A673 (cell line): ENCODE results near the gene TMEM106C. TPM values are rescaled to one million over a fixed set of nuclear protein-coding genes. Genes with fewer than 3 reads are reported as not detected.

Experiments used
- BruUV-seq: library from RNA; stranded (reverse); fragments of 400-500 nt; replicated peaks from 2 replicates; lab custom pipeline; 2021; lab: Mats Ljungman, UMichigan
- CTCF ChIA-PET: fragments of 300-600 bp; sonication (Branson Sonifier 250); formaldehyde crosslinking; loops from one replicate; lab custom pipeline; 2022; ENCODE audit warnings: antibody characterized with exemption; lab: Charles Lee
- POLR2A ChIA-PET: fragments of 300-600 bp; sonication (Branson Sonifier 250); formaldehyde crosslinking; loops from one replicate; lab custom pipeline; 2022; ENCODE audit warnings: antibody characterized with exemption; ENCODE audit not compliant: low non-redundant PET; lab: Charles Lee
- DNase-seq: peaks from one replicate; pipeline ENCODE4 v3.0.0-alpha.2; 2015; ENCODE audit warnings: low spot score
- H3K27ac ChIP-seq: fragments of 200-600 bp; sonication (generic); 2 replicates; pipeline ENCODE4 v1.5.1; 2016; ENCODE audit warnings: mixed run types, low read depth, mild to moderate bottlenecking, mixed read lengths, antibody characterized with exemption, low read length; ENCODE audit not compliant: poor library complexity, severe bottlenecking
- H3K27me3 ChIP-seq: fragments of 200-600 bp; sonication (generic); replicated peaks from 2 replicates; pipeline ENCODE4 v1.6.1; 2017; ENCODE audit warnings: mixed run types, low read depth, mild to moderate bottlenecking, mixed read lengths, antibody characterized with exemption, low read length; ENCODE audit not compliant: insufficient read depth, poor library complexity
- H3K36me3 ChIP-seq: fragments of 200-600 bp; sonication (generic); 2 replicates; pipeline ENCODE4 v1.6.1; 2016; ENCODE audit warnings: mixed run types, mild to moderate bottlenecking, mixed read lengths, antibody characterized with exemption, low read length; ENCODE audit not compliant: insufficient read depth, poor library complexity, severe bottlenecking
- H3K4me1 ChIP-seq: fragments of 200-600 bp; sonication (generic); 2 replicates; pipeline ENCODE4 v1.6.1; 2017; ENCODE audit warnings: mixed run types, mild to moderate bottlenecking, mixed read lengths, antibody characterized with exemption, low read length; ENCODE audit not compliant: insufficient read depth, poor library complexity, severe bottlenecking
- H3K4me3 ChIP-seq: fragments of 200-600 bp; sonication (generic); 2 replicates; pipeline ENCODE4 v1.5.1; 2016; ENCODE audit warnings: low read depth, mixed run types, mild to moderate bottlenecking, mixed read lengths, low read length; ENCODE audit not compliant: poor library complexity, severe bottlenecking
- H3K9me3 ChIP-seq: fragments of 200-600 bp; sonication (generic); 2 replicates; pipeline ENCODE4 v1.6.1; 2016; ENCODE audit warnings: mixed run types, low read depth, mild to moderate bottlenecking, mixed read lengths, antibody characterized with exemption, low read length; ENCODE audit not compliant: poor library complexity, severe bottlenecking
- EZH2 ChIP-seq: fragments of 200-600 bp; sonication (generic); IDR thresholded peaks from 2 replicates; pipeline ENCODE4 v1.6.1; 2017; ENCODE audit warnings: borderline replicate concordance, low read depth, mild to moderate bottlenecking, mixed read lengths, antibody characterized with exemption, low read length; ENCODE audit not compliant: poor library complexity, severe bottlenecking
- intact Hi-C: fragments of 100-400 bp; cut with micrococcal nuclease; formaldehyde crosslinking; loops from one replicate; pipeline ENCODE4 v1.10.0; 2022; ENCODE audit not compliant: unreplicated experiment
- total RNA-seq: library from RNA; stranded (reverse); gene quantifications from 2 replicates; pipeline ENCODE4 v1.2.3, GENCODE V29; 2021
- TF ChIP-seq, protein P1 (sequence below): fragments of 300-800, 200-600 bp; sonication (generic); conservative IDR thresholded peaks from 2 replicates; pipeline ENCODE4 v1.5.1; 2017; ENCODE audit warnings: low read depth, mild to moderate bottlenecking, antibody characterized with exemption, low read length, moderate library complexity, mixed read lengths

TMEM106C gene
- total RNA-seq, 1 experiment from 2014 or later = 182 TPM

DNA sequence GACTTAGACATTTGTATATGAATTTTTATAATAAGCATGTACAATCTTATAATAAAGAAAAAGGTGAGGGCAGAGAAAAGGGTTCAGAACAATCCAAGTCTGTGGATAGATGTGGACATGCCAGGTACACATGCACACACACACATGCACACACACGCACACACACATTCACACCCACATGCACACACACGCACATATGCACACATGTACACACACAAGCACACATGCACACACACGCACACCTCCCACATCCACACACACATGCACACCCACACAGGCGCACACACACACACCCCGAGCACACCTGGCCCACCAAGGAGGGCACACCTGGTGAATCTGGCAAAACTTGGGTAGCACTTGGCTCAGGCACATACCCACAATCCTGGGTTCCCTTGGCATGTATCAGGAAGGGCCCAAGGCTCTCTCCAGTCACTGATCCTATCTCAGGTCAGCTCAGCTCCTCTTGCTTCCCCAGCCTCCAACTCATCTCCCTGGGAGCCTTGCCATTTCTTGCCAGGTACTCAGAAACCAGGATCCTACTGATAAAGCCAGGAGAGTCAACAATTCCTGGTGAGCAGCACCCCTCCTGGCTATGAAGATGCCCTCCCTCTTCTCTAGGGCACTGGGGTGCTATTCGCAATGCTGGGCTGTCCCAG is 18.6 kb upstream of the TMEM106C start:
- H3K9me3 ChIP-seq = no peaks in the 10 kb centered on the region
- POLR2A ChIA-PET = no interaction called here
- BruUV-seq = no TSS peak
- H3K36me3 ChIP-seq = no peaks in the 10 kb centered on the region
- no peaks in the 10 kb centered on the region for H3K27me3 ChIP-seq
- H3K4me1 ChIP-seq = no peaks in the 10 kb centered on the region
- H3K27ac ChIP-seq = no peak overlapping the region
- H3K4me3 ChIP-seq = no peak overlapping the region
- DNase-seq = no peak
- TF ChIP-seq EZH2 = no peak
- TF ChIP-seq, protein P1, sequence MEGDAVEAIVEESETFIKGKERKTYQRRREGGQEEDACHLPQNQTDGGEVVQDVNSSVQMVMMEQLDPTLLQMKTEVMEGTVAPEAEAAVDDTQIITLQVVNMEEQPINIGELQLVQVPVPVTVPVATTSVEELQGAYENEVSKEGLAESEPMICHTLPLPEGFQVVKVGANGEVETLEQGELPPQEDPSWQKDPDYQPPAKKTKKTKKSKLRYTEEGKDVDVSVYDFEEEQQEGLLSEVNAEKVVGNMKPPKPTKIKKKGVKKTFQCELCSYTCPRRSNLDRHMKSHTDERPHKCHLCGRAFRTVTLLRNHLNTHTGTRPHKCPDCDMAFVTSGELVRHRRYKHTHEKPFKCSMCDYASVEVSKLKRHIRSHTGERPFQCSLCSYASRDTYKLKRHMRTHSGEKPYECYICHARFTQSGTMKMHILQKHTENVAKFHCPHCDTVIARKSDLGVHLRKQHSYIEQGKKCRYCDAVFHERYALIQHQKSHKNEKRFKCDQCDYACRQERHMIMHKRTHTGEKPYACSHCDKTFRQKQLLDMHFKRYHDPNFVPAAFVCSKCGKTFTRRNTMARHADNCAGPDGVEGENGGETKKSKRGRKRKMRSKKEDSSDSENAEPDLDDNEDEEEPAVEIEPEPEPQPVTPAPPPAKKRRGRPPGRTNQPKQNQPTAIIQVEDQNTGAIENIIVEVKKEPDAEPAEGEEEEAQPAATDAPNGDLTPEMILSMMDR = no peak
- CTCF ChIA-PET = no interaction called here
- intact Hi-C loops = no loop called here

- BruUV-seq = no TSS peak
- Histone ChIP-seq H3K36me3 (no peaks in the 10 kb centered on the region), H3K27ac (no peak overlapping the region), H3K27me3 (no peaks in the 10 kb centered on the region), H3K9me3 (no peaks in the 10 kb centered on the region), H3K4me3 (no peak overlapping the region), H3K4me1 (no peaks in the 10 kb centered on the region)
- ChIA-PET CTCF (no interaction called here), POLR2A (no interaction called here)
- TF ChIP-seq, protein P1 = no peak
- no peak for TF ChIP-seq EZH2
- intact Hi-C loops = no loop called here
- no peak for DNase-seq
Measured at GRCh38 chr12:47945341-47945728, 18.1 kb upstream of the TMEM106C start.

DNA sequence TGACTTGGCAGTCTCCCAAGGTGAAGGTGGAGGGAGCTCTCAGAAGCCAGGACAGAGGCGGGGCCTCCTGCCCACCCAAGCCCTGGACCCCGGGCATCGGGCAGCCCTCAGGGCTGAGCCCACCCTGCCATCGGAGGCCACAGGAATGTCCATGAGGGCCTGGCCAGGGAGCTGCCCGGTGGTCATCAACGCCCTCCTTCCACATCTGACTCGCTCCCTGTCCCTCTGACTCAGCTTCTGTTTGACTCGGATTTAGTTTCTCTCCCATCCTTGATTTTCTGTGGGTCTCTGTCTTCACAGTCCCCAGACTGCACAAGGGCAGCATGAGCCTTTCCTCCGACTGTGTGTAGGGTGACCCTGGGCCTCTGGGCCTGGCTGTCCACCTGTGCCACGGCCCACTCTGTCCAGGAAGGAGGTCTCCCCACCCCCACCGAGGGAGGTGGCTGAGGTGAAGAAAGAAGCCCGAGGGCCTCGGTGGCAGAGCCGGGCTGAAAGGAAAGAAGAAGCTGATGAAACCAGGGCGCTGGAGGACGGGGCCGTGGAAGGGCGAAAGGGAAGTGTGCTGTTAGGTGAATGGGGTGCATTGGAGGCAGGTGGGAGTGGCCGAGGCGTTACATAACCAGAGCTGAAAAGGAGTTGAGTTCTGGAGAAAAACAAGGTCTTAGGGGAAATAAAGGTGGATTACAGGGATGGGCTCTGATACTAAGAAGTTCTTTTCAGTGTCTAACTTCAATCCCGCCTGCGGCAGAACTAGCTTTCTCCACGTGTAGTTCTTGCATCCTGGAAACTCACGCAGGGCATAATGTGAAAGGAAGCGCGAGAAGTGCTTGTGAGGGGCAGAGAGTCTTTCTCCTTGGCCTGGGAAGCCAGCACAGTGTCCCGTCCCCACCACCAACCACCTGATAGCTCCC is 16.7 kb upstream of the TMEM106C start:
- no peak for DNase-seq
- CTCF ChIA-PET = interaction anchor here (0.5 kb wide), 1 partner anchor 81 kb away, joined by 3 read pairs; no protein-coding TSS in a partner anchor
- no peaks in the 10 kb centered on the region for H3K4me1 ChIP-seq
- H3K4me3 ChIP-seq = no peak overlapping the region
- H3K36me3 ChIP-seq = no peaks in the 10 kb centered on the region
- no TSS peak for BruUV-seq
- intact Hi-C loops = no loop called here
- no peak overlapping the region for H3K27ac ChIP-seq
- POLR2A ChIA-PET = interaction anchor here (0.5 to 0.6 kb wide), 2 partner anchors 217 to 685 kb away, joined by 3 to 6 read pairs; no protein-coding TSS in a partner anchor
- H3K9me3 ChIP-seq = no peaks in the 10 kb centered on the region
- no peak for TF ChIP-seq EZH2
- TF ChIP-seq, protein P1 = no peak
- H3K27me3 ChIP-seq = no peaks in the 10 kb centered on the region
